ENCODE measurements around the gene CTNNA1.

The CTNNA1 gene

GRCh38 chr5:138974227-138975063 is 221.2 kb downstream of the CTNNA1 start:
- no peak for DNase-seq

- DNase-seq, result no peak
Measured at GRCh38 chr5:138975098-138975847, 222.0 kb downstream of the CTNNA1 start.

GRCh38 chr5:138978080-138978479 is 224.9 kb downstream of the CTNNA1 start:
- DNase-seq, result no peak

- DNase-seq, result no peak
Measured at GRCh38 chr5:138978581-138978980, 225.4 kb downstream of the CTNNA1 start.

GRCh38 chr5:138979684-138980280 is 226.6 kb downstream of the CTNNA1 start:
- peak; percentile 28 for DNase-seq

GRCh38 chr5:138980441-138980840 is 227.2 kb downstream of the CTNNA1 start:
- DNase-seq, result no peak

GRCh38 chr5:138981131-138981530 is 227.9 kb downstream of the CTNNA1 start:
- no peak for DNase-seq

- peak; percentile 20 for DNase-seq
Measured at GRCh38 chr5:138981586-138981985, 228.4 kb downstream of the CTNNA1 start.

GRCh38 chr5:138983984-138984383 is 230.8 kb downstream of the CTNNA1 start:
- DNase-seq, result no peak
